ENCODE measurements around the gene HDAC7.

DNA sequence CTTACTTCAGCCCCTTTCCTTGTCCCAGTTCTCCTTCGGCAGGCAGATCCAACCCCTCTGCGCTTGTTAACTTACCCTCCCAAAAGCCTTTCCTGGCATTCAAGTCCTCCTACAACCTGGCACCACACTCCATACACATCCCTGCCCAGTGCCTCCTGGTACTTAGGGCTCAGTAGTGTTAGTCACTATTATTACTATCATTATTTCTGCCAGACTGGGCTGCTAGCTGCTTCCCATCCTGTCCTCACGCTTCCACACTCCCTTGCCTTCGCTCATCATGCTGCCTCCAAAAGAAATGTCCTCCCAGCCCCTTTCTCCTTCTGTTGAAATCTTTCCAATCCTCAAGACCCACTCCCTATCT is 1.6 kb upstream of the HDAC7 start:
- TF ChIP-seq FOXA1 (IDR thresholded peaks at IDR 0.05) (no peak), BHLHE40 (IDR thresholded peaks at IDR 0.05; ENCODE audit: borderline replicate concordance) (no peak)
